Left lung (tissue), 10 donors: Measurements from ENCODE around the gene ACTRT3. TPM values are rescaled to one million over a fixed set of nuclear protein-coding genes. Genes with fewer than 3 reads are reported as not detected.

ENCODE experiments used
- ATAC-seq: fragments of 200-7000 bp; cut with Tn5 transposase; one replicate; pipeline ENCODE4 v1.9.1; 2020; ENCODE audit warnings: moderate library complexity
- DNase-seq, 4 donors: peaks; one replicate each; pipeline ENCODE4 v3.0.0-alpha.2; 2013 to 2020
- H3K27ac ChIP-seq, 2 donors: fragments of 200-600 bp; sonication (generic) in 1 of 2; one replicate each; pipeline versions ENCODE4 v1.5.0 to v1.8.0; 2020 to 2021
- H3K27me3 ChIP-seq, 2 donors: fragments of 200-600 bp; sonication (generic) in 1 of 2; one replicate each; pipeline versions ENCODE4 v1.5.0 to v1.8.0; 2020 to 2021
- H3K36me3 ChIP-seq, 2 donors: fragments of 200-600 bp; sonication (generic) in 1 of 2; one replicate each; pipeline versions ENCODE4 v1.5.0 to v1.8.0; 2020 to 2021
- H3K4me1 ChIP-seq, 2 donors: fragments of 200-600 bp; one replicate each; pipeline ENCODE4 v1.8.0; 2021
- H3K4me3 ChIP-seq, 2 donors: fragments of 200-600 bp; sonication (generic) in 1 of 2; one replicate each; pipeline versions ENCODE4 v1.5.0 to v1.8.0; 2020 to 2021; ENCODE audit warnings: mild to moderate bottlenecking in 1 of 2
- H3K9me3 ChIP-seq, 2 donors: fragments of 200-600 bp; sonication (generic) in 1 of 2; one replicate each; pipeline versions ENCODE4 v1.5.0 to v1.8.0; 2020 to 2021
- CTCF ChIP-seq, 2 donors: fragments of 200-600 bp; sonication (generic) in 1 of 2; IDR thresholded peaks; one replicate each; pipeline versions ENCODE4 v1.5.0 to v1.8.0; 2021; ENCODE audit warnings: antibody characterized with exemption in 2 of 2
- intact Hi-C, 2 donors: fragments of 100-400 bp; cut with DNase I; formaldehyde crosslinking; loops; one replicate each; pipeline versions ENCODE4 v1.11.2 to v1.14.2; 2022
- polyA plus RNA-seq, 6 donors: library from polyadenylated mRNA; unstranded; fragments of 120-200 nt; gene quantifications; one replicate each; pipeline ENCODE4 v1.2.1, GENCODE V29; 2013; ENCODE audit not compliant: insufficient read length in 6 of 6
- total RNA-seq, 2 donors: library from RNA; stranded (reverse); fragmentation: NEBNext Ultra II Directional; extraction: Animal tissue kit (Norgen Biotek cat#: 25700); gene quantifications; one replicate each; pipeline ENCODE4 v1.2.1, GENCODE V29; 2021
- donor health status: DM: no; HTN: yes; CAD: no.
- donor health status: DM: no; HTN: no; CAD: no.

ACTRT3 gene
- total and polyA plus RNA-seq, 8 donors = 1.5 to 3.5 (median 2.7) TPM

GRCh38 chr3:169787120-169787519 is 17.8 kb upstream of the ACTRT3 start:
- ATAC-seq = no peak

DNA sequence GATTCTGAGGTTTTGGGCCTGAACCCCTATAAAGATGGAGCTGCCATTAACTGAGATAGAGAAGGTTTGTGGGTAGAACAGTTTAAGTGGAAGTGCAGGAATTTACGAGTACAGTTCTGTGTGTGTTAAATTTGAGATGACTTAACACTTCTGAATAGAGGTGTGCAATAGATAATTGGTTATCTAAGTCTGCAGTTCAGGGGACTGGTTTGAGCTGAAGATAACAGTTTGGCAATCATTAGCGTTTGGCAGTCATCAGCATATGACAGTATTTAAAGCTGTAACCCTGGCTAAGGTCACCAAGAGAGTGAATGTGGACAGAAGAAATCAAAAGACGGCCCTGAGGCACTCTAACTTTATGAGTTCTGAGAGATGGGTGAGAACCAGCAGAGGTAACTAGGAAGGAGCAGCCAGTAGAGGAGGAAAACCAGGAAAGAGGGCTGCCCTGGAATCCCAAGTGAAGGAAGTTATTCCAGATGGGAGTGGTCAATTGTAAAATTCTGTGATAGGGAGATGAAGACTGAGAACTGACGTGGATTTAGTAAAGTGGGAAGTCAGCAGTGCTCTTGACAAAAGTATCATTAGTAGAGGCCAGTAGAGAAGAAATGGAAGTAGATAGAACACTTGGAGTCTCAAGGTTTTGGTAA is 12.0 kb upstream of the ACTRT3 start:
- Histone ChIP-seq H3K36me3 (peaks cover 0 to 99% of the 10 kb centered on the region in 2 donors), H3K27me3 (no peaks in the 10 kb centered on the region), H3K4me1 (peaks cover 0 to under 1% of the 10 kb centered on the region in 2 donors), H3K9me3 (no peaks in the 10 kb centered on the region), H3K4me3 (no peak overlapping the region), H3K27ac (no peak overlapping the region)
- intact Hi-C loops = no loop called here
- TF ChIP-seq CTCF (IDR thresholded peaks at IDR 0.05) = no peak
- DNase-seq = no peak
- no peak for ATAC-seq

More at GRCh38 chr3:169787120-169787519, 17.8 kb upstream of the ACTRT3 start:
- intact Hi-C loops = no loop called here
- no peak overlapping the region for H3K27ac ChIP-seq
- H3K4me3 ChIP-seq = no peak overlapping the region
- no peaks in the 10 kb centered on the region for H3K9me3 ChIP-seq
- no peaks in the 10 kb centered on the region for H3K27me3 ChIP-seq
- no peak for DNase-seq
- H3K36me3 ChIP-seq = peaks cover 0 to 84% of the 10 kb centered on the region in 2 donors
- no peaks in the 10 kb centered on the region for H3K4me1 ChIP-seq
- no peak for TF ChIP-seq CTCF (IDR thresholded peaks at IDR 0.05)

GRCh38 chr3:169780742-169781141 is 11.4 kb upstream of the ACTRT3 start:
- Histone ChIP-seq H3K27ac (no peak overlapping the region), H3K4me1 (peaks cover under 1 to 7% of the 10 kb centered on the region in 2 donors), H3K27me3 (no peaks in the 10 kb centered on the region), H3K9me3 (no peaks in the 10 kb centered on the region), H3K4me3 (no peak overlapping the region), H3K36me3 (peaks cover 0 to 99% of the 10 kb centered on the region in 2 donors)
- no peak for ATAC-seq
- intact Hi-C loops = no loop called here
- no peak for TF ChIP-seq CTCF (IDR thresholded peaks at IDR 0.05)
- no peak for DNase-seq

- no peak overlapping the region for H3K4me3 ChIP-seq
- no peak overlapping the region for H3K27ac ChIP-seq
- peaks cover 13 to 28% of the 10 kb centered on the region in 2 donors for H3K4me1 ChIP-seq
- no peak for ATAC-seq
- no peak for DNase-seq
- H3K9me3 ChIP-seq = no peaks in the 10 kb centered on the region
- H3K27me3 ChIP-seq = no peaks in the 10 kb centered on the region
- no peak for TF ChIP-seq CTCF (IDR thresholded peaks at IDR 0.05)
- H3K36me3 ChIP-seq = peaks cover 0 to 84% of the 10 kb centered on the region in 2 donors
- intact Hi-C loops = no loop called here
Measured at GRCh38 chr3:169777822-169778221, 8.5 kb upstream of the ACTRT3 start.

DNA sequence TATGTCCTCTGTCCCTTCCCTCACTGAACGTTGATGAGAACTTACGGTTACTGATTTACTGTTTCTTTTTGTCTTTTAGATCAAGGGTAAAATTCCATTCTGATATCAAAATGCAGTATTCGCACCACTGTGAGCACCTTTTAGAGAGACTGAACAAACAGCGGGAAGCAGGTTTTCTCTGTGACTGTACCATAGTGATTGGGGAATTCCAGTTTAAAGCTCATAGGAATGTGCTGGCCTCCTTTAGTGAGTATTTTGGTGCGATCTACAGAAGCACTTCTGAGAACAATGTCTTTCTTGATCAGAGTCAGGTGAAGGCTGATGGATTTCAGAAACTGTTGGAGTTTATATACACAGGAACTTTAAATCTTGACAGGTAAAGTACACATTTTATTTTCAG is 4.8 kb upstream of the ACTRT3 start:
- Histone ChIP-seq H3K4me1 (peaks cover 13 to 28% of the 10 kb centered on the region in 2 donors), H3K4me3 (peak overlapping the region; percentile 70 to 91), H3K9me3 (no peaks in the 10 kb centered on the region), H3K27me3 (no peaks in the 10 kb centered on the region), H3K27ac (peak overlapping the region in 1 of 2 donors; percentile 99), H3K36me3 (peaks cover 0 to 48% of the 10 kb centered on the region in 2 donors)
- ATAC-seq = no peak
- DNase-seq = no peak
- intact Hi-C loops = no loop called here
- no peak for TF ChIP-seq CTCF (IDR thresholded peaks at IDR 0.05)
